Urinary bladder (tissue), 4 donors: ENCODE measurements around the gene NKX6-2. TPM values are rescaled to one million over a fixed set of nuclear protein-coding genes. Genes with fewer than 3 reads are reported as not detected.
"Not testable (repeated sequence)": the region's sequence is repeated elsewhere in the genome, so short reads cannot be mapped to it uniquely, and the experiment has no call there.

Experiments
- DNase-seq: peaks from one replicate; pipeline ENCODE4 v3.0.0-alpha.2; 2015; ENCODE audit errors: extremely low spot score
- H3K27ac ChIP-seq: one replicate; pipeline ENCODE4 v1.5.1; 2013; ENCODE audit warnings: low read depth, mild to moderate bottlenecking, moderate library complexity
- H3K36me3 ChIP-seq: one replicate; pipeline ENCODE4 v1.6.1; 2013; ENCODE audit warnings: mild to moderate bottlenecking, moderate library complexity; ENCODE audit not compliant: insufficient read depth
- H3K4me1 ChIP-seq: one replicate; pipeline ENCODE4 v1.6.1; 2013; ENCODE audit warnings: mild to moderate bottlenecking, moderate library complexity; ENCODE audit not compliant: insufficient read depth
- H3K4me3 ChIP-seq: one replicate; pipeline ENCODE4 v1.5.1; 2013; ENCODE audit warnings: low read depth, low read length
- WGBS: extraction: QIAGEN DNeasy Blood & Tissue Kit; methylation state at CpG from one replicate; pipeline ENCODE4 v1.1.7; 2013; 5-methylcytosine and 5-hydroxymethylcytosine counted together
- polyA plus RNA-seq: library from polyadenylated mRNA; stranded (reverse); fragments of 200-250 nt; gene quantifications from one replicate; pipeline ENCODE4 v1.2.3, GENCODE V29; 2013
- total RNA-seq: library from RNA; depleted of rRNA; stranded (reverse); fragments of >200 nt; gene quantifications from one replicate; pipeline ENCODE4 v1.2.3, GENCODE V29; 2014
- donor health status: healthy with polysubstance abuse.
- donor health status: healthy.

The NKX6-2 gene
- total RNA-seq (not detected), polyA plus RNA-seq (0.23 TPM)

GRCh38 chr10:132785723-132786475 is at the start of gene NKX6-2:
NKX6-2 (minus strand) TSS chr10:132786147; CDS start chr10:132785948, 199 bp downstream.
- Histone ChIP-seq H3K4me1 (peaks cover 10% of the 10 kb centered on the region), H3K4me3 (peak within 1 kb of the TSS; percentile 27)
- WGBS: under 1% methylated on average over 109 of the region's 119 CpGs

GRCh38 chr10:132834891-132835847 is 49.2 kb upstream of the NKX6-2 start:
- DNase-seq: no peak
- no peak overlapping the region for H3K4me3 ChIP-seq

More at GRCh38 chr10:132785723-132786475, at the start of gene NKX6-2:
- DNase-seq: no peak
- peaks cover 6% of the 10 kb centered on the region for H3K36me3 ChIP-seq
- no peak within 1 kb of the TSS for H3K27ac ChIP-seq

DNA sequence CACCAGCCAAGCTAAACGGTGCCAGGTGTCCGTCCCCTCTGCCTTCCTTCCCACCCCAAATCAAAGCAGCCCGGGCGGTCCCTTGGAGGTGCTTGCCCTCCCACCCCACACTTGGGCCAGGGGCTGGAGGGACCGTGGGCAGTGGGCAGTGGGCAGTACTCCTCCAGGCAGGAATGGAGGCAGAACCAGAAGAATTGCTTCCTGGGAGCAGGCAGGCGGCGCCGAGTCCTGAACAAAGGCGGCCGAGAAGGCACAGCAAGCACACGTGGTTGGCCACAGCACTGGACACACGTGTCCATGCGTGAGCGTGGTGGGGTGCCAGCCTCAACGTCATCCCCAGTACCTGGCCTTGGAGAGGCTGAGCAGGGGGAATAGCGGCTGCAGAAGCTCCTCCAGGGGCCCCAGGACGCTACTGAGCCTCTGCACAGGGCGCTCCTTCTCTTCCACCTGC is 48.4 kb upstream of the NKX6-2 start:
- no peak for DNase-seq
- Histone ChIP-seq H3K36me3 (no peaks in the 10 kb centered on the region), H3K4me1 (no peaks in the 10 kb centered on the region), H3K27ac (no peak overlapping the region), H3K4me3 (no peak overlapping the region)
- WGBS: 86% methylated on average over 18 of the region's 18 CpGs

More at GRCh38 chr10:132834891-132835847, 49.2 kb upstream of the NKX6-2 start:
- H3K27ac ChIP-seq: no peak overlapping the region
- no peaks in the 10 kb centered on the region for H3K36me3 ChIP-seq
- WGBS: 84% methylated on average over 25 of the region's 25 CpGs
- H3K4me1 ChIP-seq: no peaks in the 10 kb centered on the region

DNA sequence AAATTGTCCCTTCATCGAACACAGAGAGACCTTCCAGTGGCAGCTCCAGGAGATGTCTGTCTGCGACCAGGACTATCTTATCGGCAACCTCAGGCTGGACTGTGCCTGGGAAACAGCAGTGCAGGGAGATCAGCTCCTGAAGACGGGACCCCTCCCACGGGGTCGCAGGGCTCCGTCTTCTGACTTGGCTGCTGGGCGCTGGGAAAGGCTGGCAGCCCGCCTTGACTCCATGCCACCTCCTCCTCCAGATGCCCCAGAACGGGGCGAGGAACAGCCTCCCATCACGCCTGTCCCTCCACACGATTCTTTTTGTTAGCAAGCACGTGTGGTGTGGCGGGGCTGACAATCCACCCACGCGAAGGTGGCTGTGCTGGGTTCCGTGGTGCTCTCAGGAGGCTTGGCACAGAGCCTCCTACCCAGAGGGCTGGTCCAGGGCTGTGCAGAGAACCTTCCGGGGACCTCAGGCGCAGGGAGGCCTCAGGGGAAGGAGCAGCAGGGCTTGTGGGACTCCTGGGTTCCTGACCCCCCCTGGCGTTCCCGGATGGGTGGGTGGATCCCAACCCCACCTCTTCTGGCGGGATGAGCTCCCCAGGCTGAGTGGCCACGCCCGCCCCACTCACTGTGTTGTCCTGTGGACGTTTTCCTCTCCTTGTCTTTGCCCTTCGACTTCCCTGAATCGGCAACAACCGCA is 47.6 kb upstream of the NKX6-2 start:
- no peak for DNase-seq
- H3K36me3 ChIP-seq: no peaks in the 10 kb centered on the region
- H3K4me3 ChIP-seq: no peak overlapping the region
- WGBS: 72% methylated on average over 29 of the region's 29 CpGs
- no peaks in the 10 kb centered on the region for H3K4me1 ChIP-seq
- H3K27ac ChIP-seq: no peak overlapping the region

- 32% methylated on average over 30 of the region's 30 CpGs for WGBS
- Histone ChIP-seq H3K27ac (no peak overlapping the region), H3K36me3 (no peaks in the 10 kb centered on the region), H3K4me3 (no peak overlapping the region), H3K4me1 (no peaks in the 10 kb centered on the region)
- DNase-seq: no peak
Measured at GRCh38 chr10:132832186-132832969, 46.4 kb upstream of the NKX6-2 start.

GRCh38 chr10:132829403-132829802 is 43.5 kb upstream of the NKX6-2 start:
- H3K4me1 ChIP-seq: no peaks in the 10 kb centered on the region
- WGBS: 59% methylated on average over 8 of the region's 8 CpGs
- H3K36me3 ChIP-seq: no peaks in the 10 kb centered on the region
- no peak for DNase-seq
- no peak overlapping the region for H3K4me3 ChIP-seq
- no peak overlapping the region for H3K27ac ChIP-seq

GRCh38 chr10:132828681-132829080 is 42.7 kb upstream of the NKX6-2 start:
- H3K27ac ChIP-seq: no peak overlapping the region
- H3K4me3 ChIP-seq: no peak overlapping the region
- no peaks in the 10 kb centered on the region for H3K36me3 ChIP-seq
- 92% methylated on average over 20 of the region's 20 CpGs for WGBS
- H3K4me1 ChIP-seq: no peaks in the 10 kb centered on the region
- DNase-seq: no peak

DNA sequence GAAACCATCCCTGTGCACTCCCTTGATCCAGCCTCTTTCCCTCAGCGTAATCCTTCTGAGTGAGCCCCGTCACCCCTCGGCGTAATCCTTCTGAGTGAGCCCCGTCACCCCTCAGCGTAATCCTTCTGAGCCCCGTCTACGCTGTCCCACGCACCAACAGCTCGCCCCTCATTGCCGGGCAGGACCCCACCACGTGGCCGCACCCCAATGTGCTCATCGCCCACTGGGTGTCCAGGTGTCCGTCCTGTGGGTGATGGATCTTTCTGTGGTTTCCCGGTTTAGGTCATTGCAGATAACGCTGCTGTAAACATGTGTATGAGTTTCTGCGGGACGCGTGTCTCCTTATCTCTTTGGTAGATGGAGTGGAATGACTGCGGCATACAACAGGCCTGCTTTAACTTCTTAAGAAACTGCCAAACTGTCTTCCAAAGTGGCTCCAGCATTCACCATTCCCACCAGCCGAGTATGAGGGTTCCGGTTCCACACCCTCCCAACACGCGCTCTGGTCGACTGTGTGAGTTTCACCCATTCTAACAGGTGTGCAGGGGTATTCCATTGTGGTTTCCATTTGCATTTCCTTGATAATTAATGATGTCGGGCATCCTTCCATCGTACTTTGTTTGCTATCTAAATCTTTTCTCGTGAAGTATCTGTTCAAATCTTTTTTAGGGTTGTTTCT is 42.1 kb upstream of the NKX6-2 start:
- no peak overlapping the region for H3K27ac ChIP-seq
- H3K4me3 ChIP-seq: no peak overlapping the region
- no peaks in the 10 kb centered on the region for H3K36me3 ChIP-seq
- no peak for DNase-seq
- no peaks in the 10 kb centered on the region for H3K4me1 ChIP-seq
- WGBS: 79% methylated on average over 29 of the region's 29 CpGs

GRCh38 chr10:132827423-132827789 is 41.5 kb upstream of the NKX6-2 start:
- DNase-seq: no peak
- H3K36me3 ChIP-seq: no peaks in the 10 kb centered on the region
- H3K4me1 ChIP-seq: no peaks in the 10 kb centered on the region
- H3K4me3 ChIP-seq: no peak overlapping the region
- 81% methylated on average over 13 of the region's 13 CpGs for WGBS
- H3K27ac ChIP-seq: no peak overlapping the region

DNA sequence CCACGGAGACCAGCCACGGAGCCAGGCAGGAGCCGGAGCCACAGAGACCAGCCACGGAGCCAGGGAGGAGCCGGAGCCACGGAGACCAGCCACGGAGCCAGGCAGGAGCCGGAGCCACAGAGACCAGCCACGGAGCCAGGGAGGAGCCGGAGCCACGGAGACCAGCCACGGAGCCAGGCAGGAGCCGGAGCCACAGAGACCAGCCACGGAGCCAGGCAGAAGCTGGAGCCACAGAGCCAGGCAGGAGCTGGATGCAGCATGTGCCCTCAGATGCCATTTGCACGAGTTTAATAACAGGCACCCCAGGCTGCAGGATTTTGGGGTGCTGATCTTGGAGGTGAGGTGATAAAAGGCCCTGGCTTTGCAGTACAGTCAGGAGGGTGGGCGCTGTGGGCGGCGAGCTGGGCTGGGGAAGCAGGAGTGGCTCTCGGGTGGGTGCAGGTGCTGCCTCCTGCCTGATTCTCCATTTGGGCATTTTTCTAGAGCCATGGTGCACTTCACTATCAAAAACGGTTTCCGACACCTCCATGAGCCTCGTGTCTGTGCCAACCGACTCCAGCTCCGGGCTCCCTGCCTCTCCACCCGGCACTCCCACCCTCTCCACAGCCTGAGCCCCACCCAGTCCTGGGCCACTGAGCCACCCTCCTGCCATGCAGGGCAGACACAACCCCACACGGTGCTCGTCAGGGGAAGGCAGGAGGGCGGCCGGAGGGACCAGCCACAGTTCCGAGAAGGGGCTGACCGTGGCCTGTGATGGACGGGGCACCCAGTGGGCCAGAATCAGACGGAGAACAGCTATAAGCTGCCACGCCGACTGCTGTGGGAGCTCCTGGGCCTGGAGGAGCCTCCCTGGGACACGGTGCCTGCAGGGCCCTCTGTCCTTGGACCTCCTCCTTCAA is 40.8 kb upstream of the NKX6-2 start:
- DNase-seq: no peak
- no peak overlapping the region for H3K27ac ChIP-seq
- WGBS: 93% methylated on average over 36 of the region's 36 CpGs

DNA sequence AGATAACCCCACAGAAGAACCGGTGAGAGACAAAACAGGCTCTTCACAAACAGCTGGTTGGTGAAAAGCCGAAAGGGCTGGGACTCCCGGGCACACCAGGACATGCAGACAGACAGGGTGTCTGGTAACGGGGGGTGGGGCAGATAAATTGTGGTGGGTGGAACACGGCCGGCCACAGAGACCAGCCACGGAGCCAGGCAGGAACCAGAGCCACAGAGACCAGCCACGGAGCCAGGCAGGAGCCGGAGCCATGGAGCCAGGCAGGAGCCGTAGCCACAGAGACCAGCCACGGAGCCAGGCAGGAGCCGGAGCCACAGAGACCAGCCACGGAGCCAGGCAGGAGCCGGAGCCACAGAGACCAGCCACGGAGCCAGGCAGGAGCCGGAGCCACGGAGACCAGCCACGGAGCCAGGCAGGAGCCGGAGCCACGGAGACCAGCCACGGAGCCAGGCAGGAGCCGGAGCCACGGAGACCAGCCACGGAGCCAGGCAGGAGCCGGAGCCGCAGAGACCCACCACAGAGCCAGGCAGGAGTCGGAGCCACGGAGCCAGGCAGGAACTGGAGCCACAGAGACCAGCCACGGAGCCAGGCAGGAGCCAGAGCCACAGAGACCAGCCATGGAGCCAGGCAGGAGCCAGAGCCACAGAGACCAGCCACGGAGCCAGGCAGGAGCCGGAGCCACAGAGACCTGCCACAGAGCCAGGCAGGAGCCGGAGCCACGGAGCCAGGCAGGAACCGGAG is 40.0 kb upstream of the NKX6-2 start:
- H3K4me1 ChIP-seq, DNase-seq, H3K36me3 ChIP-seq, H3K4me3 ChIP-seq, H3K27ac ChIP-seq: not testable (repeated sequence)
- WGBS: 96% methylated on average over 34 of the region's 34 CpGs

More for the DNA sequence above, 40.8 kb upstream of the NKX6-2 start:
- no peaks in the 10 kb centered on the region for H3K36me3 ChIP-seq
- no peak overlapping the region for H3K4me3 ChIP-seq
- H3K4me1 ChIP-seq: no peaks in the 10 kb centered on the region
